GM12801 (cell line): ENCODE results near the gene PLCG2.

Experiments used
- CTCF ChIP-seq: IDR thresholded peaks from one replicate; pipeline ENCODE4 v1.5.1; 2011; ENCODE audit warnings: control low read depth; ENCODE audit not compliant: insufficient read length; ENCODE audit errors: extremely low read depth

PLCG2 gene

GRCh38 chr16:81778861-81779535 is at the start of gene PLCG2:
PLCG2 (plus strand) TSS chr16:81779291; CDS start chr16:81785990, 6,699 bp downstream.
- TF ChIP-seq CTCF = no peak

- no peak for TF ChIP-seq CTCF
Observed at GRCh38 chr16:81729451-81729850, 49.6 kb upstream of the PLCG2 start.

- TF ChIP-seq CTCF = no peak
Observed at GRCh38 chr16:81730090-81731051, 48.7 kb upstream of the PLCG2 start.

GRCh38 chr16:81731649-81732048 is 47.4 kb upstream of the PLCG2 start:
- TF ChIP-seq CTCF = no peak

GRCh38 chr16:81732699-81733098 is 46.4 kb upstream of the PLCG2 start:
- TF ChIP-seq CTCF = no peak

GRCh38 chr16:81733295-81733694 is 45.8 kb upstream of the PLCG2 start:
- no peak for TF ChIP-seq CTCF

GRCh38 chr16:81734632-81735434 is 44.3 kb upstream of the PLCG2 start:
- TF ChIP-seq CTCF = no peak
